HG02943 (cell line): ENCODE results near the gene CCDC184.
A peak's percentile ranks its signal among the peaks of the same experiment; 100 is the strongest.

Source experiments
- ATAC-seq: cut with Tn5 transposase; IDR thresholded peaks from one replicate; pipeline ENCODE4 v1.9.1; 2021; ENCODE audit warnings: mild to moderate bottlenecking, low read depth, moderate library complexity; ENCODE audit not compliant: unreplicated experiment

Gene CCDC184

DNA sequence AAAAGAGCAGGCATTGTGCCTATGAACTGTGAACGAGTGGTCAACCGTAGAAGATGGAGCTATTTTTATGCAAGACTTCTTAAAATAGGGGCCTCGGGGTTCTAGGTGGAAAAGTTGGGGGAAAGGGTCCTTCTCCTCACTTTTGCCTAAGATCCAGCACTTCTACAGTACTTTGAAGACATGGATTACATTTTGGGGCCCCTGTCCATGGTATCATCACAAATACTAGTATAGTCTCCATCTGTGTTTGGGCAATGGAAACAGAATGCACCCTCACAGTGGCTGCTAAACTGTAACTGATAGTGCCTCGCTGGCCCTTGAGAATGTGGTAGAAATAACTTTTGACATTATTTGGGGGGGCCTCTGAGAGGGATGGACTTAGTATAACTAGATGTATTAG lies 5.5 kb upstream of the CCDC184 start:
- ATAC-seq = no peak

DNA sequence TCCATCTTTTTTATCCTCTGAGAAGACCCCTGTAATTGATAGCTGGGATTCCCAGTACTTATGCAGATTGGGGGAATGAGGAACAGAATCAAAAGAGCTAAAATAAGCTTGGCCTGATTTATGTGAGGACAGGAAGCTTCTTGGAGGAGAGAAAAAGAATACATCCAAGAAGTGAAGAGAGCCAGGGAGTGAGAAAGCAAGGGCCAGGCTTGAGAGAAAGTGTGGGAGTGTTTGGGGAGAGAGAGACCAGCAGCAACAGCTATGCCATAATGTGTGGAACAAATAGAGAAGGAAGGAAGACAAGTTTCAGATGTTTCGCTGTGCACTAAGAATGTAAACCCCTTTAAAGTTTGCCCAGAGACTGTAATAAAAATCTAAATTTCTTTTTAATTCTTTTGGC lies 4.0 kb upstream of the CCDC184 start:
- no peak for ATAC-seq

DNA sequence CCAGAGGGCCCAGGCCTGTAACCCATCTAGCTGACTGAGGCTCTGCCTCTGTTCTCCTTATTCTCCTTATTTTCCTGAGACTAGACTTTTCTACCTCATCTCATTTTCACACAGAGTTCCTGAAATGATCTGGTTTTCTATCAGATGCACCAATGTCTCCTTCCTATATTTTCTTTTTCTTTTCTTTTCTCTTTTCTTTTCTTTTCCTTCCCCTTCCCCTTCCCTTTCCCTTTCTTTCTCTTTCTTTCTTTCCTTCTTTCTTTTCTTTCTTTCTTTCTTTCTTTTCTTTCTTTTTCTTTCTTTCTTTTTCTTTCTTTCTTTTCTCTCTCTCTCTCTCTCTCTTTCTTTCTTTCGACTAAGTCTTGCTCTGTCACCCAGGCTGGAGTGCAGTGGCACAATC lies 3.0 kb upstream of the CCDC184 start:
- ATAC-seq = no peak

DNA sequence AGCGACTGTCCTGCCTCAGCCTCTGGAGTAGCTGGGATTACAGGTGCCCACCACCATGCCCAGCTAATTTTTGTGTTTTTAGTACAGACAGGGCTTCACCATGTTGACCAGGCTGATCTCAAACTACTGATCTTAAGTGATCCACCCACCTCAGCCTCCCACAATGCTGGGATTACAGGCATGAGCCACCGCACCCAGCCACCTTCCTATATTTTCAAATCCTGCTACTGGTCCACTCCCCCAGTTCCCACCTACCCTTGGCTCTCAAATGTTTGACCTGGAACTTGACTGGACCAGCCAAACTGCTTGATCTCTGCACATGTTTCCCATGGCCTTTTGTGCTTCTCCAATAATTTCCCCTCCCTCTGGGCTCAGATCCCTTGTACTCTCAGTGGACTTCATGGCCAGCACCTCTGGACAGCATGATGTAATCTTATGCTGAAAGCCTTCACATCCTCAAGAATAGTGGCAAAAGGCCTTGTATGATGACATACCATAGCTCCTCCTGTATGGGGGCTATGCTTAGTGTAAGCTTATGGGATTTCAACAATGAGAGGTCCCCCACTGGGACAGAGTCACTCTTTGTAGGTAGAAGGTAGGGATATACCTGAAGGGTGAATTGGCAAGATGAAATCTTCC lies 2.5 kb upstream of the CCDC184 start:
- no peak for ATAC-seq

DNA sequence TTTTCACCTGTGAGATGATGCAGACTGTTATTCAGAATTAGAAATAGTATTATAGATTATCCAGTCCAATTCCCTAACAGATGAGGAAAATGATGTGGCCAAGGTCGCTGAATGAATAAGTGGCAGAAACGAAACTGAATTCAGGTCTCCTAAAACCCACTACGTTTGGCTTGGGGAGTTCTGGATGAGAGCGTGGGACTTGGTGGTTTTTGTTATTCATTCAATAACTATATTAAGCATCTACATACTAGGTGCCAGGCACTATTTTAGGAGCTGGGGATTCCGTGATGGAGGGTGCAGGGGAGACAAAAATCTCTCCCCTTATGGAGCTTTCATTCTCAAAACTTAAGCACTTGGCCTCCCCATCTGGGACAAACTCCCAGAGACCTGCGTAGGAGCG lies 813 bp upstream of the CCDC184 start:
- no peak for ATAC-seq

DNA sequence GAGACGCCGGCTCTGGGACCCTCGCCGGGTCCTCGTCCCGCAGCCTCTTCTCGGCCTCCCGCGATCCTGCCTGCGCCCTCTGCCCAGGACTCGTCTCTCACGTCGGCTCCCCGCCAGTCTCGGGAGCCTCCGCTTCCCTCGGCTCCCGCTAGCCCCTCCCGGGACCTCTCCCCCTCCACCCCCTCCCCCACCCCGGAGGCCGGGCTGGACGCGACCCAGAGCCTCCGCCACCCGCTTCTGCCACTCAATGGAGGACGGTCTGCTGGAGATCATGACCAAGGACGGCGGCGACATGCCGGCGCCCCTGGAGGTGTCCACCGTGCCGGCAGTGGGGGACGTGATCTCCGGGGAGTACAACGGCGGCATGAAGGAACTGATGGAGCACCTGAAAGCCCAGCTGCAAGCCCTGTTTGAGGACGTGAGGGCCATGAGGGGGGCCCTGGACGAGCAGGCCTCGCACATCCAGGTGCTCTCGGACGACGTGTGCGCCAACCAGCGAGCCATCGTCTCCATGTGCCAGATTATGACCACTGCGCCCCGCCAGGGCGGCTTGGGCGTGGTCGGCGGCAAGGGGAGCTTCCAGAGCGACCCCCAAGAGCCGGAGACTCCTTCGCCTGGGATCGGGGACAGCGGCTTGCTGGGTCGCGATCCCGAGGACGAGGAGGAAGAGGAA lies 568 bp downstream of the CCDC184 start:
- ATAC-seq = no peak

DNA sequence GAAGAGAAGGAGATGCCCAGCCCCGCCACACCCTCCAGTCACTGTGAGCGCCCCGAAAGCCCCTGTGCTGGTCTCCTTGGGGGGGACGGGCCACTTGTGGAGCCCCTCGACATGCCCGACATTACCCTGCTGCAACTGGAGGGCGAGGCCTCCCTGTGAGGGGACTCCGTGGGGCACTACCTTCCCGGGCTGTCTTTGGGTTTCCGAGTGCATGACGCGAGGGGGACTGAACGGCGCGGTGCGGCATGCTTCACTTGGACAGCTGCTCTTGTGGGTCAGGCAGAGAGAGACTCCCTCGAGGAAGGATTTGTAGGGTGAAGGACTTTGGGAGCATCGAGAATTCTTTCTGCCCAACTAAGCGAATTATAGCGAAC lies 1.1 kb downstream of the CCDC184 start:
- ATAC-seq = no peak

DNA sequence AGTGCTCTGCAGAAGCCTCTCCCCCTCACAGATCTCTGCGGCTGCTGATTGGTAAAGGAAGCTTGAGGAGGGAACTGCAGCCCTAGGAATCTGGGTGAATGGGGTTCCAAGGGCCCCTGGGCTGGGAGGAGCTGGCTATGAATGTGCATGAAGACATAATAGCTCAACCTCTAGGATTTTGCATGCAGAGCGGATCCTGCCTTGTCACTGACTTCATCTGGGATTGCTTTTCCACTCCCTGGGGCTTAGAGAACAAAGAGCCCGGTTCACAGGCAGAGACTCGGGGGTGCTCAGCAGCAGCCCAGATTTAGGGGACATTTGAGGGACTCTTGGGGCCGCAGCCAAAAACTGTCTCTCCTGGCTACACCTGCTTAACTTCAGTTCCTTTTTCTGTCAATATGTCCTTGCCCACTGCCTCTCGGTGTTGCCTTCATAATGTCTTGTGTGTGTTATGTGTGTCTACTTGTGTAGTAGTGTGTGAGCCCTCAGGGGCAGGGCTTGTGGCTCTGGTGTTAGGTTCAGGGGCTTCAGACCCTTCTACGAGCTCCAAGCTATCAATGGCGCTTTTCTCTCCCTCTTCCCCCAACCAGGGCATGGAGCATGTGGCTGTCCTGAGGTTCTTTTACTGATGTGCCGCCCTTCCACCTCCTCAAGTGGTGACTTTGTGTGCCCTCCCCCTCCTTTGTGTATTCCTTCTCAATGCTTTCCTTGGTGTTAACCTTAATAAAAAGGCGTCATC lies 1.9 kb downstream of the CCDC184 start:
- ATAC-seq = no peak

DNA sequence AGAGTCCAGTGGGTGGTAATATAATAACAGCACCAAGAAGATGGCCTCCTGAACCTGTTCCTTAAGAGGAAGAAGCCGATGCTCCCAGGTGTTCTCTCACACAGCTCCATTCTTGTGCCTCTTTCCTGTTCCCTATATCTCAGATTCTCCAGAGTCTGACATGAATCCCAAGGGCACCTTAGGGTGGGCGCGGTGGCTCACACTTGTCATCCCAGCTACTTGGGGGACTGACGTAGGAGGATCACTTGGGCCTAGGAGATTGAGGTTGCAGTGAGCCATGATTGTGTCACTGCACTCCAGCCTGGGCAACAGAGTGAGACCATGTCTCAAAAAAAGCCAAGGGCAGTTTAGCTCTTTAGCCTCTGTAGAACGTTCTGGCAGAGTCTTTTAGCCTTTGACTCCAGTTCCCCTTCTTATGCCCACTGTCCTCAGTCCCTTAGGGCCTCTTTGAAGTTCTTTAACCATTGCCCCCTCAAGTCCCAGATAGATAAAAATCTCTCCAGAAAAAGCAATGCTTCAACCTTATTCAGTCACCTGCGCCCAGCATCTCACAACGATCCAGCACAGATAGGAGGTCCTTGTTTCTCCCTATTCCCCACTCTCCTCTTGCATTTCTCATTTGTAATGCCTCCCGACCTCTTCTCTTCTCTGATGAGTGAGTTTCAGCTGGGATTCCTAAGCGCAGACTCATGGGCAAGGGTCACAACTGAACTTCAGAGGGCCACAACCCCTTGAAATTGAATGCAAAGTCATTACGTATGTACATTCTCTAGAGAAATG lies 4.7 kb downstream of the CCDC184 start:
- no peak for ATAC-seq

DNA sequence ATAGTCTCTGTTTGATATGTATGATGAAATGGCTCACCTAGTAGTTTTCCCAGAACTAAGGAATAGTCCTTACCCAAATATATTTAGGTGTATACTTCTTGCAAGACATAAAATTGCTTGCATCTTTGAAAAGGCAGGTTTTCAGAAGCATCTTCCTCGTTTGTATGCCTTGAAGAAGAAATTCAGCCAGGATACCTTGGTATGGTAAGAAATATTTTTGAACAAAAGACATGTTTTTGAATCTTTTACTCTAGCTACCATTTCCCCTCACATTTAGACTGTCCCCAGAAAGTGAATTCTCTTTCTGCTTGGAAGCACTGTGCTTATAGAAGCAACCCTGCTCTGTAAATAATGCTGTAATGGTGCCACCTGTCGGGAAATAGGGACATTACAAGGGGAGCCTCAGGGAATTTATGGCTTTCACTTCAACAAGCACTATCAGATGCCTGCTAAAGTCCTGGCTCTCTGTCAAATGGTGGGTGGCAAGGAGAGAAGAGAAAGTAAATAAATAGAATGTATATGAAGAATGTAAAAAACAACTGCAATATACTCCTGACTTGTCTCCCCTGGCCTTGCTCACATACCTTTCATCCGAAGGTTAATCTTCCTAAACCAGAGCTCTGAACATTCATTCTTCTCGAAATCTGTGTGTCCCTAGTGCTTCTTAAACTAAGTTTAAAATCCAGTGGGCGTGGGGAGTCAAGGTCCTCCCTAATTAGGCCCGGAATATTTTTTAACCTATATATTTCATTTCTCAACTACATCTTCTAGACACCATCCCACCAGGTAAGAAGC lies 6.1 kb downstream of the CCDC184 start:
- no peak for ATAC-seq

DNA sequence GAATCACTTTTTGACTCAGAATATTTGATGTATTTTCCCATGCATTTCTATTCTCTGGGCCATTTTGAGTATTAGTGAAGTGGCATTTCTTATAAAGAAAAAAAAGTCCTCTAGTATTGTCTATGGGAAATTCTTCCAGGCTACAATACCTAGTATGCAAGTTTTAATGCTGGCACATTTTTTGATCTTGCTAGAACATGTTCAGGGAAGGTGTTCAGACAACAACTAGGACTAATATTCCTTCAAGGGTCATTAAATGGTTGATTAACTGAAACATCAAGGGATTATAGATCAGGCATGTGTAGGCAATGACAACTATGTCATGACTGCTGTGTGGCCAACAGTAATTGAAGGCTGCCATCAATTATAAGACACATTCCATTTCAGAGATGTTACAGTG lies 7.7 kb downstream of the CCDC184 start:
- ATAC-seq = no peak

DNA sequence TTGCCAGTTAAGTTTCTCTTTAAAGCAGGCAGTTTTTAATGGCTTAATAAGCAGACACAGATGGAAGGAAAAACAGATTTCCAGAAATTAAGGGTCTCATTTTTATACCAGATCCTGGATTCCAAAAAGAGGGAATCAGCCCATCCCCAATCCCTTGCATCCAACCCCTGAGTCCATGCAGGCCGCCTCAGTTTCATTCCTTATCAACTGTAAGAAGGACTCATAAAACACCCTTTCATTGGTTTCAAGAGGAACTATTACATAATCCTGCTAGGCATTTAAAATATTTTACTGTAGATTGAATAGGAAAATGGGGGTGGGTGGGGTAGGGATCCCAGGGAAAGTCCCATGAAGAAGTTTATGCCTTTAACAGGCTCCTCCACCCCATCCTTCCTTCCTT lies 9.4 kb downstream of the CCDC184 start:
- no peak for ATAC-seq

DNA sequence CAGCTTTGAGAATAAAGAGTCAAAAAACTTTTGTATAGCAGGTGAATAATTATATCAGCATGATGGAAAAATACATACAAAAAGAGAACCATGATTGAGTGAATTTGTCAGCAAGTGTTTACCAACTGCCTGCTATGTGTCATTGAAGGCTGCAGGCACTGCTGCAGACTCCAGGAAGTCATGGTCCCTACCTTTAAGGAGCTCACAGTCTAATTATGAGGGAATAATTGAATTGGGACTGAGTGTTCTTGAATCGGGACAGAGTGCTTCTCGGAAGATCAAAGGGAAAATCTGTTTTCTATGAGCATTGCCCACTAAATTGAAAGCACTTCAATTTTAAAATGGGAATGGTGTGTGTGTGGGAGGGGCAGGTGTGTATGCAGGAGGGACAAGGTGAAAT lies 10.2 kb downstream of the CCDC184 start:
- ATAC-seq = no peak

DNA sequence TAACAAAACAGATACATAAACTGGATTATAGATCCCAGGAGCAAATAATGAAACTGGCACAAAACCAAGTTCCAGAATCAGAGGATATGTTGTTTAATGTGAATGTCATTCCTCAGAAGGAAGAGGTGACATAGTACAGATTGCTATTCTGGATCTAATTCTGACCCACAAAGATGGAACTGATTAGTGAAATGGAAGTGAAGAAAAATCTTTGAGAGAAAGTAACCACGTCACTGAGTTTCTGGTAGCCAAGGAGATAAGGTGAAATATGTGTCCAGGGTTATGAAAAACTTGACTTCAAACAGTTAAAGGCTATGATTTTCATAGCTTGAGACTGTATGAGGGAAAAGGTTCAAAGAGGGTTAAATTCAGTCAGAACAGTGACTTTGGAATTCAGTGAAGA lies 11.4 kb downstream of the CCDC184 start:
- no peak for ATAC-seq

DNA sequence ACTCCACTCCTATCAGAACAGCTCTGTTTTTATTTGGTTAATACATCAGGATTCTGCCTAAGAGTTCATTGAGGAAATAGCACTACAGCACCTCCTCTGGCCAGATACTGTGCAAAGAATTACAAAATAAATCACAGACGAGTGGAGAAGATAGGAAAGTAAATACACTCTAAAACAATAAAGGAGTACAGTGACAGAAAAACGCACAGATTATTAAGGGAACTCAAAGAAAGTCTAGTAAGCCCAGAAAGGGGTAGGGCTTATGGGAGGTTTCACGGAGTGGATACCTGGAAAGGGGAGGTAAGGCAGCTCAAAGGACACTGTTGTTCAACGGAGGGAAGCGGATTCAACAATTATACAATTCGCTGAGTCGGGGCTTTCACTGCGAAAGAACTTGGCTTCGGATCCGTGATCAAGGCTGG lies 14.1 kb downstream of the CCDC184 start:
- ATAC-seq = no peak

DNA sequence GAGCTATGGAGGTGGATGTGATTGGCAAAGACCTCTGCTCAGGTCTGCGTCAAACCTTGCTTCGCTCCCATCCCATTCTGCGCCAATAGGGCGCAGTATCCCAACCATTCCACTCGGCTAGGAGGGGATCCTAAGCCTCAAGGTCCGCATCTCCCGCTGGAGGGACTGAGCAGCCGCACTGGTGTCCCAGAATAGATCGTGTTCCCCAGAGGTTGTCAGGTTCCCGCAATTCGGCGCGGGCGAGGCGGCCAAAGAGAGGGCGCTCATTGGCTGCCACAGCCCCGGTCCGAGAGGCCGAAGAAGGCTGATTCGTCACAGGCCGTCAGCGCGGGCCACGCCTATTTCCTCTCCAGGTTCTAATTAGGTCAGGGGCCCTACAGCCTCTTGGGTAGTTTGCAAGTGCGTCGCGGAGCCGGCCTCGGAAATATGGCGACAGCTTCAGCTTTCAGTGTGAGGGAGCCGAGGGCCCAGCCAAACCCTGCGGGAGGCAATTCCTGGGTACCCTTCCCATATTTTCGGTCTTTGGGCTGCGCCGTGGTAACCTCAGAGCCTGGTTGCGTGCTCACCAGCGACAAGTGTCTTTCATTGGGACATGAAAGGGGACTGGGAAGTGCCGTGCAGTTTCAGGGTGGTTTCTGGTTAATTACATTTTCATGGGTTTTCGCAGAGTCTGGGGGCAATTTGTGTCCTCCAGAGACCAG lies 14.7 kb downstream of the CCDC184 start:
- peak; percentile 100 for ATAC-seq

DNA sequence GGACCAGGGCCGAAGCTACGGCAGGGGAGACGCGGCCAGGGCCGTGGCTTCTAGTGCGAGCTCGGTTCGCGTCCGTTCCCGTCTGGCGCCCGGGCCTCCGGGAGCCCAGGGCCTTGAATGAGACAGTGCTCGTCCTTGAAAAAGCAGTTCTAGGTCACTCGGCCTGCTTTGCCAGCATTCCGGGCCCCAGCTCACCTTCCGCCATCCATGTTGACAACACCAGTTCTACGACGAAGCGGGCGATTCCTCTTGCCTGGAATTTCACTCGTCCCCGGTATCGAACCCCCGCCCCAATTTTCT lies 15.2 kb downstream of the CCDC184 start:
- ATAC-seq = peak; percentile 9

DNA sequence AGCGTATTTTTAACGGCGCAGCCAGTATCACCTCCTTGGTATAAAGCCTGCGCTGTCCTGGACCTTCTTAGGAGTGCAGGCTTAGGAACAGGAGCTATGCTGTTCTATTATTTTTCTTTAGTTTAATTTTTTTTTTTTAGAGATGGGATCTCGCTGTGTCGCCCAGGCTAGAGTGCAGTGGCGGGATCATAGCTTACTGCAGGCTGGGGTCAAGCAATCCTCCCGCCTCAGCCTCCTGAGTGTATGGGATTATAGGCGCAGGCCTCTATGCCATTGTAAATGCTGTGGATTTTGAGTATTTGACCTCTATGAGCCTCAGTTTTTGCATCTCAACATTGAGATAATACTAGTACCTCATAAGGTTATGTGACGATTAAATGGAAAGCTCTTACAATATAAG lies 15.5 kb downstream of the CCDC184 start:
- ATAC-seq = no peak

DNA sequence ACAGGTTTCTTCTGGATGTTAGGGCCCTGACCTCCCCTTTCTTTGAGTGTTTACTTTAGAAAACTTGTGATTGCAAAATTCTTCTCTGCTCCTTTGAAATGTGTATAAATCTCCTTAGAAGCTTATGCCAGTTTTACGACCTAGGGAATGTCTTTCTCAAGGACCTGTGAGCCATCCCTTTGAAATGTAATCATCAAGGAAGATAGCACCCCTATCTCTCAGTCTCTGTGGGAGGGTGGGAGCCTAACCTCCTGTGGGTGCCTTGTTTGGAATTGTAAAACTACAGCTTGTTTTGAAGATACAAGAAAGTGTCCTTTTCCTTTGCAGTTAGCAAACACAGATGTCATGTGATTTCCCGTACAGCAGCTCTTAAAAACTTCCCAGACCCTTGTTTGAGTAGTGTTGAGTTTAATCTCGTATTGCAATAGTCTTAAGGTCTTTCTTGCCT lies 16.4 kb downstream of the CCDC184 start:
- no peak for ATAC-seq

DNA sequence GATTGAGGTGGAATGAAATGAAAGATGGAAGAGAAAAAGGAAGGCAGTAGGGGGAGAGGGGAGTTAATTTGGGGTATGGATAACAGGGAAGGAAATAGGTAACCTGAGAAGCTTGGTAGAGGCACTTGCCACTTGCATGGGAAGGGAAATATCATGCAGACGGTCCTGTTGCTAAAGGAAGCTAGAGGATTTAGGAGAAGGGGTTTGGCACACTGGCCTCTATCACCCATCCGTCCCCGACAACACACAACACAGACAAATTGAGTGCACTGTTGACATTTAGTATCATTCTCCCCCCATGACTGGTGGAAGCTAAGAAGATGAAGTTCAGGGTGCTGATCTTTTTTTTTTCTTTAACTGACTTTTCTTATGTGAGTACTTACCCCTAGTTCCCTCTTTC lies 17.6 kb downstream of the CCDC184 start:
- no peak for ATAC-seq
